Lower leg skin (tissue), 4 donors: ENCODE measurements around the gene POU2AF2. TPM values are rescaled to one million over a fixed set of nuclear protein-coding genes. Genes with fewer than 3 reads are reported as not detected.

Source experiments
- DNase-seq, 2 donors: peaks; one replicate each; pipeline ENCODE4 v3.0.0-alpha.2; 2019; ENCODE audit warnings: low spot score in 2 of 2
- H3K4me3 ChIP-seq: fragments of 200-600 bp; sonication (generic); 2 replicates; pipeline ENCODE4 v1.5.1; 2017; ENCODE audit warnings: mild to moderate bottlenecking, low read depth; ENCODE audit not compliant: poor library complexity, severe bottlenecking
- POLR2A ChIP-seq, 2 donors: fragments of 450-650 bp; IDR thresholded peaks; one replicate each; pipeline ENCODE4 v1.6.1; 2016 to 2017; ENCODE audit warnings: antibody characterized with exemption in 2 of 2, mild to moderate bottlenecking in 1 of 2, moderate library complexity in 1 of 2
- WGBS, 2 donors: methylation state at CpG; one replicate each; pipeline ENCODE4 v1.1.5; 2018; 5-methylcytosine and 5-hydroxymethylcytosine counted together
- intact Hi-C: fragments of 100-400 bp; cut with DNase I; formaldehyde crosslinking; loops from one replicate; pipeline ENCODE4 v1.15.0; 2023; ENCODE audit warnings: low total_unique reads
- total RNA-seq, 4 donors: library from RNA; depleted of rRNA; stranded (reverse); fragments of >200 nt; gene quantifications; one replicate each; pipeline ENCODE4 v1.1.0, GENCODE V29; 2016
- TF ChIP-seq, protein P1 (sequence below), 3 donors: fragments of 450-650 bp; IDR thresholded peaks; one replicate each; pipeline ENCODE4 v1.5.1; 2016; ENCODE audit warnings: antibody characterized with exemption in 3 of 3, mild to moderate bottlenecking in 3 of 3, moderate library complexity in 2 of 3

Gene POU2AF2
- total RNA-seq, 4 donors from 2014 or later, result not detected

DNA sequence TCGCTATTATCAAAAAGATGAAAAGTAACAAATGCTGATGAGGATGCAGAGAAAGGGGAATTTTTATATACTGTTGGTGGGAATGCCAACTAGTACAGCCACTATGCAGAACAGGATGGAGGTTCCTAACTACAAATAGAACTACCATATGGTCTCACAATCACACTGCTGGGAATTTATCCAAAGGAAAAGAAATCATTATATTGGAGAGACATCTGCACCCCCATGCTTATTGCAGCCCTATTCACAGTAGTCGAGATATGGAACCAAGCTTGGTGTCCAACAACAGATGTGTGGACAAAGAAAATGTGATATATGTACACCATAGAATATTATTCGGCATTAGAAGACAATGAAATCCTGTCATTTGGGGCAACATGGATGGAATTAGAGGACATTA is 19.6 kb upstream of the POU2AF2 start:
- intact Hi-C loops, result no loop called here
- no peak overlapping the region for H3K4me3 ChIP-seq
- 67 to 73% methylated on average over 3 of the region's 3 CpGs for WGBS, 2 donors
- DNase-seq, result no peak
- TF ChIP-seq, protein P1, sequence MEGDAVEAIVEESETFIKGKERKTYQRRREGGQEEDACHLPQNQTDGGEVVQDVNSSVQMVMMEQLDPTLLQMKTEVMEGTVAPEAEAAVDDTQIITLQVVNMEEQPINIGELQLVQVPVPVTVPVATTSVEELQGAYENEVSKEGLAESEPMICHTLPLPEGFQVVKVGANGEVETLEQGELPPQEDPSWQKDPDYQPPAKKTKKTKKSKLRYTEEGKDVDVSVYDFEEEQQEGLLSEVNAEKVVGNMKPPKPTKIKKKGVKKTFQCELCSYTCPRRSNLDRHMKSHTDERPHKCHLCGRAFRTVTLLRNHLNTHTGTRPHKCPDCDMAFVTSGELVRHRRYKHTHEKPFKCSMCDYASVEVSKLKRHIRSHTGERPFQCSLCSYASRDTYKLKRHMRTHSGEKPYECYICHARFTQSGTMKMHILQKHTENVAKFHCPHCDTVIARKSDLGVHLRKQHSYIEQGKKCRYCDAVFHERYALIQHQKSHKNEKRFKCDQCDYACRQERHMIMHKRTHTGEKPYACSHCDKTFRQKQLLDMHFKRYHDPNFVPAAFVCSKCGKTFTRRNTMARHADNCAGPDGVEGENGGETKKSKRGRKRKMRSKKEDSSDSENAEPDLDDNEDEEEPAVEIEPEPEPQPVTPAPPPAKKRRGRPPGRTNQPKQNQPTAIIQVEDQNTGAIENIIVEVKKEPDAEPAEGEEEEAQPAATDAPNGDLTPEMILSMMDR (IDR thresholded peaks at IDR 0.05), result no peak
- no peak for TF ChIP-seq POLR2A (IDR thresholded peaks at IDR 0.05)

DNA sequence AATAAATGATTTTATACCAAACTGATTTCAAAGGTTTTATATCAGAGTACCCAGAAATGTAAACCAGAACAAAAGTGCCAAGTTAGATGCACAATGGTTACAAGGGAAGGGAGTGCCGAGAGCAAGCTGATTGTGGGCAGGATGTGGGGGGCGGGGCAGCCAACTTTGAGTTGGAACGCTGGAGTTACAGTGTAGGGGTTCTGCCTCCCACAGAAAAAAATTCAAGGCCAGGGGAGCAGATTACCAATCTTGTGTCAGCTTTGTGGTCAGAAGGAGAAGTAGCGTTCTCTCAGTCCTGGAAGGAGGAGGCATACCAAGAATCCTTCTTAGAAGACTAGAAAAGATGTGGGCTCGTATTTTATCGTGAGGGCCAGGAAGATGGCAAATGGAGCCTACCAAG is 15.9 kb upstream of the POU2AF2 start:
- TF ChIP-seq POLR2A (IDR thresholded peaks at IDR 0.05), result no peak
- TF ChIP-seq, protein P1 (IDR thresholded peaks at IDR 0.05), result no peak
- DNase-seq, result no peak
- H3K4me3 ChIP-seq, result no peak overlapping the region
- intact Hi-C loops, result no loop called here
- WGBS, 2 donors, result 65 to 78% methylated on average over 6 of the region's 6 CpGs

DNA sequence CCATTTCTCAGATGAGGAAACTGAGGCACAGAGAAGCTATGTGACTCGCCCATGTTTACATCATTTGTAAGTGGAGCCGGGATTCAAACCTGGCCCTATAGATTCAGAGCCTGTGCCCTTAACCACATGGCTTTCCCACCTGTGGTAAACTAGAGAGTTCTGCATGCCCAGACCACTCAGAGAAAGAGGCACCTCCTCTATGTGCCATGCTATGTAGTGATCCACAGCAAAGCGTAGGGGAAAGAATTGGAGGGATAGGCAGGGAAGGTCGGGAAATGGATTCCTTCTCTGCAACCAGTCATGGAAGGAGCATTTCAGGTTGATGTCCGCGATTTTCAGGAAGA is 15.4 kb upstream of the POU2AF2 start:
- TF ChIP-seq, protein P1 (IDR thresholded peaks at IDR 0.05), result no peak
- no peak for TF ChIP-seq POLR2A (IDR thresholded peaks at IDR 0.05)
- no peak overlapping the region for H3K4me3 ChIP-seq
- intact Hi-C loops, result no loop called here
- WGBS, 2 donors, result 49 to 51% methylated on average over 6 of the region's 6 CpGs
- DNase-seq, result no peak

DNA sequence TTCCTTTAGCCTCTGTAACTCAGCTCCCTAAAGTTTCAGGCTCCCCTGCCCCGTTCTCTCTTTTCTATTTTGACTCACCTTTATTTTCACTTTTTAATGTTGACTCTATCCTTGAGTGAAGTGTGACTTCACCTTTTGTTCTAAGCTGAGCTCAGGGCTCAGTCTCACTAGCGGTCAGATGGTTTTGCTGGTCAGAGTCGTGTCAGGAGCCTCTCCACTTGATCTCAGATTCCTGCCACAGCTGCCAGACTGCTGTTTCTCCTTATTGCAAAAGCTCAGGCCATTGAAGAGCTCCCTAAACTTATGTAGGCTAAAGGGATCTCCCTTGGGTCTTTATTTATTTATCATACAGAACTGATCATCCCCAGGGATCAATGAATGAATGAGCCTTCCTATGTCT is 13.7 kb upstream of the POU2AF2 start:
- 92 to 94% methylated on average over 3 of the region's 3 CpGs for WGBS, 2 donors
- TF ChIP-seq, protein P1 (IDR thresholded peaks at IDR 0.05), result no peak
- TF ChIP-seq POLR2A (IDR thresholded peaks at IDR 0.05), result no peak
- intact Hi-C loops, result no loop called here
- DNase-seq, result no peak
- H3K4me3 ChIP-seq, result no peak overlapping the region

DNA sequence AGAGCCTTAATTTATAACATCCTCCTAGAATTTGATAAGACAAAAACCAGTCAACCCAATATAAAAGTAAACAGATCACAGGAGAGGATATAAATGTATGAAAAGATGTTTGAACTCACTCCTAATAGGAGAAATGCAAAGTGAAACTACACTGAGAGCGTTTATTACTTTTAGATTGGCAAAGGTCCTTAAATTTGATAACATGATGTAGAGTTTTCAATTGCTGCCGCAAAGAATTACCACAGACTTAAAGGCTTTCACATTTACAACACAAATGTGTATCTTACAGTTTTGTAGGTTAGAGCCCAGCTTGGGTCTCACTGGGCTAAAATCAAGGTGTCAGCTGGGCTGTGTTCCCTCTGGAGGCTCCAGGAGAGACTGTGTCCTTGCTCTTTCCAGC is 9.1 kb upstream of the POU2AF2 start:
- 51 to 54% methylated on average over 2 of the region's 2 CpGs for WGBS, 2 donors
- no peak for DNase-seq
- intact Hi-C loops, result no loop called here
- no peak overlapping the region for H3K4me3 ChIP-seq
- TF ChIP-seq POLR2A (IDR thresholded peaks at IDR 0.05), result no peak
- TF ChIP-seq, protein P1 (IDR thresholded peaks at IDR 0.05), result no peak

DNA sequence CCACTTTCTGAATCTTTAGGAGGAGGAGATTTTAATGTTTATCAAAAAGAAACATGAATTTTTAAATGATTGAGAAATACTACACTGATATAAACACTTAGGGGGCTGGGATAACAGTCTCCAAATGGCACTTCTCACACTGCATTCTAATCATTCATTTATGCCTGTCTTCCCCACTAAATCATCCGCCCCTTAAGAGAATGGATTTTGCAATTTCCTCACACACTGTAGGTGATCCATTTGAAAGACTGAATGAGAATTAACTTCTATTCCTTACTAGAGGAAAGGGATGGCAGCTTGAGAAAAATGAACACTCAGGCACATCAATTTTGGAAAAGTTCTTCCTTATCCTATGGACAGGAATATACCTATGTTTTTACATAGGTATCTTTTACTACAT is 7.6 kb upstream of the POU2AF2 start:
- no peak for TF ChIP-seq POLR2A (IDR thresholded peaks at IDR 0.05)
- TF ChIP-seq, protein P1 (IDR thresholded peaks at IDR 0.05), result no peak
- intact Hi-C loops, result no loop called here
- 84 to 86% methylated on average over 1 of the region's 1 CpG for WGBS, 2 donors
- no peak overlapping the region for H3K4me3 ChIP-seq
- DNase-seq, result no peak
